Stimulated activated CD8-positive, alpha-beta memory T cell treated with anti-CD3 and anti-CD28 coated beads, Interleukin-12 subunit alpha, Interleukin-12 subunit beta, amount 100 ng/mL, for 24 hours (primary cell): ENCODE results near the gene GTF2IRD1.
"Not testable (repeated sequence)": the region's sequence is repeated elsewhere in the genome, so short reads cannot be mapped to it uniquely, and the experiment has no call there.

Source experiments
- DNase-seq: peaks from one replicate; pipeline ENCODE4 v3.0.0-alpha.2; 2020; ENCODE audit errors: extremely low read depth

The GTF2IRD1 gene, protein sequence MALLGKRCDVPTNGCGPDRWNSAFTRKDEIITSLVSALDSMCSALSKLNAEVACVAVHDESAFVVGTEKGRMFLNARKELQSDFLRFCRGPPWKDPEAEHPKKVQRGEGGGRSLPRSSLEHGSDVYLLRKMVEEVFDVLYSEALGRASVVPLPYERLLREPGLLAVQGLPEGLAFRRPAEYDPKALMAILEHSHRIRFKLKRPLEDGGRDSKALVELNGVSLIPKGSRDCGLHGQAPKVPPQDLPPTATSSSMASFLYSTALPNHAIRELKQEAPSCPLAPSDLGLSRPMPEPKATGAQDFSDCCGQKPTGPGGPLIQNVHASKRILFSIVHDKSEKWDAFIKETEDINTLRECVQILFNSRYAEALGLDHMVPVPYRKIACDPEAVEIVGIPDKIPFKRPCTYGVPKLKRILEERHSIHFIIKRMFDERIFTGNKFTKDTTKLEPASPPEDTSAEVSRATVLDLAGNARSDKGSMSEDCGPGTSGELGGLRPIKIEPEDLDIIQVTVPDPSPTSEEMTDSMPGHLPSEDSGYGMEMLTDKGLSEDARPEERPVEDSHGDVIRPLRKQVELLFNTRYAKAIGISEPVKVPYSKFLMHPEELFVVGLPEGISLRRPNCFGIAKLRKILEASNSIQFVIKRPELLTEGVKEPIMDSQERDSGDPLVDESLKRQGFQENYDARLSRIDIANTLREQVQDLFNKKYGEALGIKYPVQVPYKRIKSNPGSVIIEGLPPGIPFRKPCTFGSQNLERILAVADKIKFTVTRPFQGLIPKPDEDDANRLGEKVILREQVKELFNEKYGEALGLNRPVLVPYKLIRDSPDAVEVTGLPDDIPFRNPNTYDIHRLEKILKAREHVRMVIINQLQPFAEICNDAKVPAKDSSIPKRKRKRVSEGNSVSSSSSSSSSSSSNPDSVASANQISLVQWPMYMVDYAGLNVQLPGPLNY

DNA sequence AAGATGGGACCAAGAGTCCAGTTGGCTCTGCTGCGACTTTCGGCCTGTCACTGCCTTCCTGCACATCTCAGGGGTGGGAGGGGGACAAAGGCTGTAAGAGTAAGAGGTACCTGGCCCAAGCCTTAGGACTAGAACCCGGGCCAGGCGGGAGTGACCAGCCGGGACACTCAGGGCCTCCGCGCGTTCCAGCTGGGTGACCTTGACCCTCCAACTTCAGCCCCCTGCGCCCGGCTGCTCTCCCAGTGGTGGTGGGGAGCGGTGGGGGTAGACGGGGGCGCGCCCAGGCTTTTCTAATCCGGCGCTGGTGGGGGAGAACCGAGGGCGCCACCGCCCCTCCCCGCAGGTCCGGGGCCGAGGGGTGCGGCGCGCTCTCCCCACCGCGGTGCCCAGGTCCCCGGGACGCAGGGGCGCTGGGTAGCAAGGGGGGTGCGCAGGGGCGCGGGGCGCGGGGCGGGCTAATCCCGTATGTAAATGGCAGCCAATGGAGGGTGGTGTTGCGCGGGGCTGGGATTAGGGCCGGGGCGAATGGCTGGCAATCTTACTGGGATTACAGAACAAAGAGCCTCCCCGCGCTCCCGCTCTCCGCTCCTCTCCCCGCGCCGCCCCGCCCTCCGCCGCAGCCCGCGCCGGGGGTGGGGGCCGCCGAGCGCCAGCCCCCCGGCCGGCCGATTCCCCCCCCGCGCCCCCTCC lies at the start of gene GTF2IRD1:
GTF2IRD1 (plus strand) TSS at position 585 of the 690 bp plus-strand sequence. CDS start 54,175 bp downstream, outside the sequence.
- no peak for DNase-seq

DNA sequence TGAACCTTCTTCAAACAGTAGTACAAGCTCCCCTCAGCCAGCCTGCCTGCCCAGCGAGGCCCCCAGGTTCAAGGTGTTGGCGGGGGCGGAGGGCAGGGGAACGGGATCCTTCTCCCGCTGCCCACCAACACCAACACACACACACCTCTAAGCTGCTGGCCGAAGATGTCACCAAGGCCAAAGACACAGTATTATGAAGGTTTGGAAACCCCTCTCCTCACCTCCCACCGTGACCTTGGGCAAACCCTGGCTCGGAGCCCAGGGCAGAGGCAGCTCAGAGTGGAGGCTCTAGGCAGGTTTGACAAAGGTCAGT lies 49.4 kb upstream of the GTF2IRD1 start:
- no peak for DNase-seq

DNA sequence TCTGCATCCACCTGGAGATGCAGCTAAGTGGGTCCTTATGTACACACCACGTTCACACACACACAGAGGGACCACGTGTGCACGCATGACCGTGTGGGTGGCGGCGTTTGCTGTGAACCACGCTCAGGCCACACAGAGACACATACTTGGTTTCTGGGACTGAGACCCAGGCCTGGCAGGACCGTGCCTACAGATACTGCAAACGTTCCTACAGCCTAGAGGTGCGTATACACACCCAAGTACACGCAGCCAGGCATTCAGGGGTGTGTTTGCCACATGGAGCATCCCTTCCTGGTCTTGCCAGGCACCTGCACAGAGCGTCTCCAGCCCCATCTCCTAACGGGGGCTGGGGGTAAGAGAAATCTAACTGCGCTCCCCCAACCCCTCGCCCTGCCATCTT lies 49.0 kb upstream of the GTF2IRD1 start:
- DNase-seq = no peak

DNA sequence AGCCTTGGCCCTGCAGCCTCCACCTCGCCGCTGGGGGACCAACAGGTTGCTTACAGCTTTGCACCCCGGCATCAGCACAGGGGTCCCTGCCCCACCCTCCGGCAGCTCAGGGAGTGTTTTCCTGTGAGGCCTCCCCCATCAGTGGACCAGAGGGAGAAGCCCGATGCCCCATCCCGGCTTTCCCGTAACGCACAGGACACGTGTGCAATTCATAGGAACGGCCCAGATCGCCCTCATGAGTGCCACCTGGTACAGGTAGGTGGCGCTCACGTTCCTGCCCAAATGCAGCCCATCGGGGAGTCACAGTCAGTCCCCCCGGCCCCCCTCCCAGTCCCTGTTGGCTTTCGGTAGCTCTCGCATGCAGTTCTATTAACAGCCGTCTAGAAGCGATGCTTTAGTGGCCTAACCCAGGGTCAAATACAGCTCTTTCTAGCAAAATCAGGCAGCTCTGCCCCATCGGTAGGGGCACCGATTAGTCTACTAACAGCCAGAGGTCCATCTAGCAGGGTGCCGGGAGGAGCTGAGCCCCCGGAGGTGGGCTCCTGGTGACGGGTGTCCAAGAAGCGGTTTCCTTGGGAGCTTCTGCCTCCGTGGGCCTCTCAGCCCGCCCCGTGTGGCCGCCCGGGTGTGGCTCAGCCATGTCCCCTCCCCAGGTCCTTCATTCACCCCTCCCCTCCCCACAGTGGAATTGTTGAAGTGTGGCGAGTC lies 48.4 kb upstream of the GTF2IRD1 start:
- DNase-seq = no peak

DNA sequence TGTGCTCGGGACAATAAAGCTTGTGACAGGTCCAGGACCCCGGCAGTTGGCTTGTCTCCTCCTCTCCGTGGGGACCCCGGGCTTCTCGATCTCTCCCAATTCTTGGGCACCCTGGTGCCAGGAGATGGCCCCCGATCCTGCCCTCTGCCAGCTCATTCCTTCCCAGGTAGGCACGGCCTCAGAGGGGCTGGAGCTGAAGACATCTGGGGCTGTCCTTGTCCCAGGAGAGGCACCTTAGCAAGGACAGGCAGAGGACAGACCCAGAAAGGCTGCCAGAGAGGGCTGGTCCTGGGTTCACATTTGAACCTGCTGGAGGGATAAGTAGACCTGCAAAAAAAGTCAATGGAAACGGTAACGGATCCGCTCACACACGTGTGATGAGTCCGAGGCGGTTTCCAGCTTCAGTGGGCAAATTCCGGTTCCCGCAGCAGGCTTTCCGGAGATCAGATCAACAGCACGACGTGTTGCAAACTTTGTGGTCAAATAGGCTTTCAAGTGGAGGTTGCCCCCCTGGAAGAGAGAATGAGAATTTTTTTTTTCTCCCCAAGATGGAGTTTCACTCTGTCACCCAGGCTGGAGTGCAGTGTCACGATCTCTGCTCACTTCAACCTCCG lies 47.7 kb upstream of the GTF2IRD1 start:
- no peak for DNase-seq

DNA sequence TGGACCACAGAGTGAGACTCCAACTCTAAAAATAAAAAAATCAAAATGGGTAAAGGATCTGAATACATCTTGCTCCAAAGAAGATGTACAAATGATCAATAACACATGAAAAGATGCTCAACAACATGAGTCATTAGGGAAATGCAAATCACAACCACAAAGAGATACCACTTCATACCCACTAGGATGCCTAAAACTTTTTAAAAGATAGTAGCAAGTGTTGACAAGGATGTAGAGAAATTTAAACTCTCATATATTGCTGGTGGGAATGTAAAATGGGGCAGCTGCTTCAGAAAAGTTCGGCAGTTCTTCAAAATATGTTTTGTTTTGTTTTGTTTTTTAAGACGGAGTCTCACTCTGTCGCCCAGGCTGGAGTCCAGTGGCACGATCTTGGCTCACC lies 45.7 kb upstream of the GTF2IRD1 start:
- no peak for DNase-seq

DNA sequence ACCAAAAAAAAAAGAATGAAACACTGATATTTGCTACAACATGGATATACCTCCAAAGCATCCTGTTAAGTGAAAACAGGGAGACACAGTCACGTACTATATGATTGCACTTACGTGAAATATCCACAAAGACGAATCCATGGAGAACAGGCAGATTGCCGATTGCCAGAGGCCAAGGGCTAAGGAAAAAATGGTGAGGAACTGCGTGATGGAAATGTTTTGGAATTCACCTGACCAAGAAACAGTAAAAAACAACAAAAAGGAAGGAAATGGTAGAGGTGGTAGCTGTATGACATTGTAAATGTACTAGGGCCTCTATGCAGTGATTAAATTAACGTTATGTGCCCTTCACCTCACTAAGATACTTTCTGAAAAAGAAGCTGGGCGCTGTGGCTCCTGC lies 44.1 kb upstream of the GTF2IRD1 start:
- DNase-seq = no peak

DNA sequence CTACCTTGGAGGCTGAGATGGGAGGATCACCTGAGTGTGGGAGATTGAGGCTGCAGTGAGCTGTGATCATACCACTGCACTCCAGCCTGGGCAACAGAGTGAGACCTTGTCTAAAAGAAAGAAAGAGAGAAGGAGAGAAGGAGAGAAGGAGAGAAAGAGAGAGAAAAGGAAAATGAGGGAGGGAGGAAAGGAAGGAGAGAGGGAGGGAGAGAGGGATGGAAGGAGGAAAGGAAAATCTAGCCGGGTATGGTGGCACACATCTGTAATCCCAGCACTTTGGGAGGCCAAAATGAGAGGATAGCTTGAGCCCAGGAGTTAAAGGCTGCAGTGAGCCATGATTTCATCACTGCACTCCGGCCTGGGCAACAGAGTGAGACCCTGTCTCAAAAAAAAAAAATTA lies 42.9 kb upstream of the GTF2IRD1 start:
- DNase-seq = no peak

DNA sequence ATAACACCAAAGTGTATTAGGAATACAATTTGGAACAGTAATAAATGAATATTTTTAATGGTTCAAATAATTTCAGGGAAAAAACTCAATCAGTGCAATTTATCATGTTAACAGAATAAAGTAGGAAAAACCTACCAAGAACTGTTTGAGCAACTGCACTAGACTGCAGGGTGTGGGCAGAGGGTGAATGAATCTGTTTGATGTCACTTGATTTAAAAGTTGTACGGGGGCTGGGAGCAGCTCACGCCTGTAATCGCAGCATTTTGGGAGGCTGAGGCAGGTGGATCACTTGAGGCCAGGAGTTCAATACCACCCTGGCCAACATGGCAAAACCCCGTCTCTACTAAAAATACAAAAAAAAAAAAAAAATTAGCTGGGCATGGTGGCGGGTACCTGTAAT lies 42.1 kb upstream of the GTF2IRD1 start:
- not testable (repeated sequence) for DNase-seq

DNA sequence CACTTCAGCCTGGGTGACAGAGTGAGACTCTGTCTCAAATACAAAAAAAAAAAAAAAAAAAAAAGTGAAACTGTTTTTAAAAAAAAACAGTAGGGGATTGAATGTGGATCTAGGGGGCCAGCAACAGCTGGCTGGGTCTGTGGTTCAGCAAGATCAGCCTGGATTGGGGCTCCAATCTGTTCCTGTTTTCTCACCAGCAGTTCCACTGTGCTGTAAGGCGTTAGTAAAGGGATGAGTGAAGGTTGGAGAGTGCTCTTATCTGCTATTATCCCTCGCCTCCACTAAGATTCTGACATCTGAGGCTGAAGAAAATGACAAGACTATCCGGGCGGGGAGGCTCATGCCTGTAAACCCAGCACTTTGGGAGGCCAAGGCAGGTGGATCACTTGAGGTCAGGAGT lies 41.6 kb upstream of the GTF2IRD1 start:
- DNase-seq = no peak

DNA sequence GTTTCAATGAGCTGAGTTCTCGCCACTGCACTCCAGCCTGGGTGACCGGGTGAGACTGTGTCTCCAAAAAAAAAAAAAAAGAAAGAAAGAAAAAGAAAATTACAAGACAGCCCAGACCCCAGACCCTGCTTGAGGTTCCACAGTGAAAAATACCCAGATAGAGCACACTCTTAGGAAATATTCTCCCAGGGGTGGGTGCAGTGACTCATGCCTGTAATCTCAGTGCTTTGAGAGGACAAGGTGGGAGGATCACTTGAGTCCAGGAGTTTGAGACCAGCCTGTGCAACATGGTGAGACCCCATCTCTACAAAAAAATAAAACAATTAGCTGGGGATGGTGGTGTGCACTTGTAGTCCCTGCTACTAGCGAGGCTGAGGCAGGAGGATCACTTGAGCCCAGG lies 41.1 kb upstream of the GTF2IRD1 start:
- no peak for DNase-seq

DNA sequence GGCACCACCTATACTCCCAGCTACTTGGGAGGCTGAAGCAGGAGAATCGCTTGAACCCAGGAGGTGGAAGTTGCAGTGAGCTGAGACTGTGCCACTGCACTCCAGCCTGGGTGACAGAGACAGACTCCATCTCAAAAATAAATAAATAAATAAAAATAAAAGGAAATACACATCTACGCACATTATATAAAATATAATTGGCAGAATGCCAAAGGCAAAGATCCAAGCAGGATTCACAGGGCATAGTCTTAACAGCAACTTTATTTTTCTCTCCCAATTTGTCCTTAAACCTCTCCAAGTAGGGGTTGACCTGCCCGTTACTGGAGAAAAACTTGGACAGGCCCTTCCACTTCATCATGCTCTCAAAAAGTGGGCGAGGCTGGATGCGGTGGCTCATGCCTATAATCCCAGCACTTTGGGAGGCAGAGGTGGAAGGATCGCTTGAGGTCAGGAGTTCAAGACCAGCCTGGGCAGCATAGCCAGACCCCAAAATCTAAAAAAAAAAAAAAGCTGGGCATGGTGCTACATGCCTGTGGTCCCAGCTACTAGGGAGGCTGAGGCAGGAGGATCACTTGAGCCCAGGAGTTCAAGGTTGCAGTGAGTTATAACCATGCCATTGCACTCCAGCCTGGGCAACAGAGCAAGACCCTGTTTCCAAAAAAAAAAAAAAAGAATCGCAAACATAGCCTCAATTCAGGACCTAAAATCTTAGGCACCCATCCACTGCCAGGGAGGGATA lies 38.9 kb upstream of the GTF2IRD1 start:
- not testable (repeated sequence) for DNase-seq

DNA sequence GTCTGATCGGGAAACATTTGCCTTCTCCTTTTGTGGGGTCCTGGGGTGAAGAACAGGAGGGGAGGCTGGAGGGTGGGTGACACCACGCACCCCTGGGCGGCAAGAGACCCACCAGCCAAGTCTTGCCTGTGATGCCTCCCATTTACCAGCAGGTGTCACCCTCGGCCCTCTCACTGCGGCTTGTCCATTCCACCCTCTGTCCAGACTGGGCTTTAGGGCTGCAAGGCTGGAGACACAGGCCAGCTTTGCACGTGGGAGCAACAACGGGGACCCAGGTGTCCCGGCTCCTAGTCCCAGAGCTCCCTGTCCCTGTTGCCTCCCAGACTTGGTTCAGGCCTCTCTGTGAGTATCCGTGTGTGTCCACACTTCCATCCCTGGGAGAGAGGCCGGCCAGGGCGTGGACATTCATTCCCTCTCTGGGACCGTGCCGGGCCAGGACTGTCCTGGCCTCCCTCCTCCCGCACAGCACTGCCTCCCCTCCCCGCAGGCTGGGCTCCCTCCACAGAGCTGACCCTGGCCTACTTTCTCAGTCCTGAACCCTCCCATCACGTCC lies 36.2 kb upstream of the GTF2IRD1 start:
- DNase-seq = peak; percentile 7

DNA sequence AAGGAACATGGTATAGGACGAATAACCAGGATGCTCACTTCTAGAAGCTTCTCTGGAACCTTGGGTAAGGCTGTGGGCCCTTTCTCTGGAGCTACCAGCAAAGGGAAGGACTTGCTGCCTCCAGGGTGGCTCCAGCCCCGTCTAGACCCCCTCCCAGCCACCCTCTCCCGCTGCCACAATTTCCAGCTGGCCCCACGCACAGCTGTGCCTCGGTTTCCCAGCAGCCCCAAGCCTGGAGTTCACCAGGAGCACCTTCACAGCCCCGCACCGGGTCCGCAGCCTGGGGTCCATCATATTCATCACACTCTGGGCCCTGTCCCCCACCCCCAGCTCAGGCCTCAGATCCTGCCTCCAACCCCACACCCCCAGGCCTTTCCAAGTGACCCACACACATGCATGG lies 35.6 kb upstream of the GTF2IRD1 start:
- DNase-seq = no peak

DNA sequence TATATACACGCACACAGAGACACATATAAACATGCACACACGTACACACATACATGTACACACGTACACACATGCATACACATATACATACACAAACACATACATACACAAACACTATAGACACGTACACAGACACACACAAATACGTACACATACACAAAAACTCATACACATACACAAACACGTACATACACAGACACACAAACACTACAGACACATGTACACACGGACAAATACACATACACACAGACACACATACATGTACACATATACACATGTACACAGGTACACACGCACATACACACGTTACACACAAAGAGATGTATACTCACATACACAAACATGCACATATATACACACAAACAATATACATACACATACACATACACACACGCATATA lies 35.2 kb upstream of the GTF2IRD1 start:
- DNase-seq = no peak

DNA sequence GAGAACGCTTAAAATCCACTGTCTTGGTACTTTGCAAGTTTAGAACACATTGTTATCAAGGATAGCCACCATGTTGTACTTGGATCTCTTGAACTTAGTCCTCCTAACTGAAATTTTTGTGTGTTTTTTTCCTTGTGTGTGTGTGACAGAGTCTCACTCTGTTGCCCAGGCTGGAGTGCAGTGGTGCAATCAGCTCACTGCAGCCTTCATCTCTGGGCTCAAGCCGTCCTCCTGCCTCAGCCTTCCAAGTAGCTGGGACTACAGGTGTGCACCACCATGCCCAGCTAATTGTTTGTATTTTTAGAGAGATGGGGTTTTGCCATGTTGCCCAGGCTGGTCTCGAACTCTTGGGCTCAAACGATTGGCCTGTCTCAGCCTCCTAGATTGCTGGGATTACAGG lies 34.5 kb upstream of the GTF2IRD1 start:
- DNase-seq = not testable (repeated sequence)

DNA sequence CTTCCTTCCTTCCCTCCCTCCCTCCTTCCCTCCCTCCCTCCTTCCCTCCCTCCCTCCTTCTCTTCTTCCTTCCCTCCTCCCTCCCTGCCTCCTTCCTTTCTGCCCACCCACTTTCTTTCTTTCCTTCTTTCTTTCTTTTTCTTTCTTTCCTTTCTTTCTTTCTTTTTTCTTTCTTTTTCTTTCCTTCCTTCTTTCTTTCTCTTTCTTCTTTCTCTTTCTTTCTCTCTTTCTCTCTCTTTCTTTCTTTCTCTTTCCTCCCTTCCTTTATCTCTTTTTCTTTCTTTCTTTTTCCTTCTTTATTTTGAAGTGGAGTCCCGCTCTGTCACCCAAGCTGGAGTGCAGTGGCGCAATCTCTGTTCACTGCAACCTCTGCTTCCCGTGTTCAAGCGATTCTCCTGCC lies 33.7 kb upstream of the GTF2IRD1 start:
- no peak for DNase-seq

DNA sequence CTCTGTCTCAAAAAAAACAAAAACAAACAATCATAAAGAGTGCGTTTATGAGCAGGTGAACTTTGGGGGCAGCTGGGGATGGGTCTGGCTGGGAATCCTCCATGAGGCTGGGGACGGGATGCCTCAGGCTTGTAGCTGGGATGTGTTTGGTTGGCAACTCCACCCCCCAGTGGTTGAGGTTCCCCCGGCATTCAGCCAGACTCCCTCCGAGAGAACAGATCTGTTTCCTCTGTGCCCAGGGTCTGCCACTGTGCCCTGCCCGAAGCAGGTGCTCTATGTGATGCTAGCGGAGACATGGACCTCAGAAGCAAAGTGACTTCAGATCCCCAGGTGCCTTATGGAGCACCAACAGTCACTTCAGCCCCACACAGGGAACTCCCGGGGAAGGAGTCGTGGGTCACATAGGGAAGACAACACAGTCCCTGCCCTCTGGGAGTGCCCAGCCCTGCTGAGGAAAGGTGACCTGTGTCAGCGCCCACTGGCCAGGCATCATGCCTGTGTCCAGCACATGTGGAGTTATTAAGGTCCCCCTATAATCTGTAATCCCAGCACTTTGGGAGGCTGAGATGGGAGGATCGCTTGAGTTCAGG lies 29.3 kb upstream of the GTF2IRD1 start:
- DNase-seq = no peak

DNA sequence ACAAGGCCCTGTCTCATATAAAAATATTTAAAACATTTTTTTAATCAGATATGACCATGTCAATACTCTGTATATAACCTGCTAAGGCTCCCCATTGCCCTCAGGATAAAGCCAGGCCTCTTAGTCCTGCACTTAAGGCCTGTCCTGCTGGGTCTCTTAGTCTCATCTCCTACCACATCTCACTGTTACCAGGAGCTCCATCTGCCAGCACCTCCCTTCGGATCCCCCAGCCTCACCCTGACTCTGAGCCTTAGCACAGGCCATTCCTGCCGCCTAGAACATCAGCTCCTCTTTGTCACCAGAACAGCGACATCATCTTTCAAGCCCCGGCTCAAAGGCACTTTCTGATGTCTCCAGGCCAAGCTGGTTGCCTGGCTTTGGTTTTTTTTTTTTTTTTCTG lies 25.7 kb upstream of the GTF2IRD1 start:
- no peak for DNase-seq
